ENCODE data around the gene NDUFA11.
"Not testable (repeated sequence)": the region's sequence is repeated elsewhere in the genome, so short reads cannot be mapped to it uniquely, and the experiment has no call there.

NDUFA11 gene

DNA sequence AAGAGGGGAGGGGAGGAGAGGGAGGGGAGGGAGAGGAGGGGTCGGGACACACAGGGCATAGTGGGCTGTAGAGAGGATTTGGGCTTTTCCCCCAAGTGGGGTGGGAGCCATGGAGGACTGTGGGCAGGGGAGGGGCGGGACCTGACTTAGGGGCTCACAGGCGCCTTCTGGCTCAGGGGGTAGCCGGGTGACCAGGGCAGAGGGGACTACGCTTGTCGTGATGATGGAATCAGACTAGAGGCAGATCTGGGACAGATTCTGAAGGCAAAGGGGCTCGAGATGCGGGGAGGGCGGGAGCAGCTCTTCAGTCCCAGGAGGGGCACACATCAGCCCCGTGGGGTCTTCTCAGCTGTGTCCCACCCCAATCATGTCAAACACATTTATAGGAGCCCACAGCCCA is 13.5 kb downstream of the NDUFA11 start:
- DNase-seq (ENCODE audit: low spot score) = no peak

DNA sequence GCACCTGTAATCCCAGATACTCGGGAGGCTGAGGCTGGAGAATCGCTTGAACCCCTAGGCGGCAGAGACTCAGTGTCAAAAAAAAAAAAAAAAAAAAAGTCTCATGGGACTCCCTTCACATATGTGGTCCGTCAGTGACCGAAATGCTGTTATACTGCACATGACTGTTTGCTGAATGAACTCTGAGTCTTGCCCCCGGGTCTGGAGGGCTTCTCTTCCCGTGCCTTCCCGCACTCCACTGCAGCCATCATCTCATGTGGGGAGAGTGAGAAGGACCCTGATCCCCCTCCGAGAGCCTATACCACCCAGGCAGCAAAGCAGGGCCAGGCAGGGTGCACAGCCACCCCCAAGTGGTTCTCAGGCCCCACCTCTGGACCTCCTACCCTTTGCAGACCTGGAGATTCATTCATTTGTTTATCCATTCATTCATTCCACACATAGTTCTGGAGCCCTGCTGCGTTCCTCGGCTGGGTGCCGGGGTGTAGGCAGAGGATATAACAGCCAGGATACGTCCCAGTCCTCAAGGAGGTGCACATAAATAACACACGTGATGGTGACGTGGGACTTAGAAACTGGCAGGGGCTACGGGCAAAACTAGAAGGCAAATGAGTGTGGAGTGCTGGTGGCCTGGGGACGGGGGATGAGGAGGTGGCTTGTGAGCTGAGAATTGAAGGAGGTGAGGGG is 14.2 kb downstream of the NDUFA11 start:
- DNase-seq (ENCODE audit: low spot score) = no peak

DNA sequence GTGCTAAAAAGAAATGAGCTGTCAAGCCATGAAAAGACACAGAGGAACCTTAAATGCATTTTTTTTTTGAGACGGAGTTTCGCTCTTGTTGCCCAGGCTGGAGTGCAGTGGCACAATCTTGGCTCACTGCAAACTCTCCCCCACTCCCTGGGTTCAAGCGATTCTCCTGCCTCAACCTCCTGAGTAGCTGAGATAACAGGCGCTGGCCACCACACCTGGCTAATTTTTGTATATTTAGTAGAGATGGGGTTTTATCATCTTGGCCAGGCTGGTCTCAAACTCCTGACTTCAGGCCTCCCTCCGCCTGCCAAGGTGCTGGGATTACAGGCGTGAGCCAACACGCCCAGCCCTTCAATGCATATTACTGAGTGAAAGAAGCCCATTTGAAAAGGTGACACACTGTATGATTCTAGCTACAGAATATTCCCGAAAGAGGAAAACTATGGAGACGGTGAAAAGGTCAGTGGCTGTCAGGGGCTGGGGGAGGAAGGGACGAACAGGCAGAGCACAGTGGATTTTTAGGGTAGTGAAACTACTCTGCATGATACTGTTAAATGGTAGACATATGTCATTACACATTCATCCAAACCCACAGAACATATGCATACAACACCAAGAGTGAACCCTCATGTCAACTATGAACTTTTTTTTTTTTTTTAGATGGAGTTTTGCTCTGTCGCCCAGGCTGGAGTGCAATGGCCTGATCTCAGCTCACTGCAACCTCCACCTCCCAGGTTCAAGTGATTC is 19.4 kb downstream of the NDUFA11 start:
- DNase-seq (ENCODE audit: low spot score) = not testable (repeated sequence)

DNA sequence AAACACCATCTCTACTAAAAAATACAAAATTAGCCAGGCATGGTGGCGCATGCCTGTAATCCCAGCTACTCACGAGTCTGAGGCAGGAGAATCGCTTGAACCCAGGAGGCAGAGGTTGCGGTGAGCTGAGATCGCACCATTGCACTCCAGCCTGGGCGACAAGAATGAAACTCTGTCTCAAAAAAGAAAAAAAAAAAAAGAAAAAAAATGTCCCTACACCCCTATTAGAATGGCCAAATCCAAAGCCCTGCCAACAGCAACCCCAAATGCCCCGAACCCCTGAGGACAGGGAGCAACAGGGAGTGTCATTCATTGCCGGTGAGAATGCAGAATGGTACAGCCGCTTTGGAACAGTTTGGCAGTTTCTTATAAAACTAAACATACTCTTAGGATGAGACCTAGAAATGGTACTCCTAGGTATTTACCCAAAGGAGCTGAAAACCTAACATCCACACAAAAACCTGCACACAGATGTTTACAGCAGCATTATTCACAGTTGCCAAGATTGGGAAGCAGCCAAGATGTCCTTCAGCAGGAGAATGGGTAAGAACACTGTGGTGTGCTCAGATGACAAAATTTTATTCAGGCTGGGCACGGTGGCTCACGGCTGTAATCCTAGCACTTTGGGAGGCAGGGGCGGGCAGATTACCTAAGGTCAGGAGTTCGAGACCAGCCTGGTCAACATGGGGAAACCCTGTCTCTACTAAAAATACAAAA is 20.3 kb downstream of the NDUFA11 start:
- DNase-seq (ENCODE audit: low spot score) = not testable (repeated sequence)

DNA sequence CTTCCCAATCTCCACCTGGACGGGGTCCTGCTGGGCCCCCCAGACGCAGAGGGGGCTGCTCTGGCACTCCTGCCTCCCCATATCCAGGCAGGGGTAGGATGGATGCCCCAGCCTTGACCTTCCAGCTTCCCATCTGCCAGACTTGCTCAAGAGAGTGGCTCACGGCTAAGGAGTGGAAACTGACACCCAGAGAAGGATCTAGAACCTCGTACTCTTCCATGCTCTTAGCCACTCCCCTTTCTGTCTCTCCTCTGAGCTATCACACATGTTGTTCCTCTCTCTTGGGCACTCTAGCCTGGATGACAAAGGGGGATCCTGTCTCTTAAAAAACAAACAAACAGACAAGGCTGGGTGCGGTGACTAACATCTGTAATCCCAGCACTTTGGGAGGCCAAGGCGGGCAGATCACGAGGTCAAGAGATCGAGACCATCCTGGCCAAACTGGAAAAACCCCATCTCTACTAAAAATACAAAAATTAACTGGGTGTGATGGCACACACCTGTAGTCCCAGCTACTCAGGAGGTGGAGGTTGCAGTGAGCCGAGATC is 21.1 kb downstream of the NDUFA11 start:
- no peak for DNase-seq (ENCODE audit: low spot score)

DNA sequence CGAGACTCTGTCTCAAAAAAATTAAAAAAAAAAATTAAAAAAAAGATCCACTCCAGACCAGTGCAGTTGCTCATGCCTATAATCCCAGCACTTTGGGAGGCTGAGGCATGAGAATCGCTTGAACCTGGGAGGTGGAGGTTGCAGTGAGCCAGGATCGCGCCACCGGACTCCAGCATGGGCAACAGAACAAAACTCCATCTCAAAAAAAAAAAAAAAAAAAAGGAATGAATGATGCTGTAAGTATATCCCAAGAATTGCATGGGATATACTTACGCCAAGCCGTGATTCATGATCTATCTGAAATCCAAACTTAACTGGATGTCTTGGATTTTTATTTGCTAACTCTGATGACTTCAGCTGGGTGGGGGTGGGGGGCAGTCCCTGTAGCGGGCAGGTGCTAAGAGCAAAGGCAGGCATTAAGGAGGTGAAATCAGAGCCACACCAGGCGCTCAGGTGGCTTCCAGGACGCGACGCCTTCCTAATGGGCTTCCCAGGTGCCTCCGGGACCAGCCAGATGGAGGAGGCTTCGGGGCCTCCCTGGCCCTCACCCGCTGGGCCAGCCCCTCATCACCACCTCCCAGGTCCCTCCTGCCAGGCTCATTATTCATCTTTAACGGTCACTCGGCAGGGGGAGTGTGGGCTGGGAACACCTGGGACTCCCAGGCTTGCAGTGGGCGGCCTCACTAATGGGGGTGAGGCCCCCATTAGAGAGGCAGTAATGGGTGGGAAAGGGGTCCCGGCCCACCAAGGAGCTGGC is 21.9 kb downstream of the NDUFA11 start:
- no peak for DNase-seq (ENCODE audit: low spot score)

DNA sequence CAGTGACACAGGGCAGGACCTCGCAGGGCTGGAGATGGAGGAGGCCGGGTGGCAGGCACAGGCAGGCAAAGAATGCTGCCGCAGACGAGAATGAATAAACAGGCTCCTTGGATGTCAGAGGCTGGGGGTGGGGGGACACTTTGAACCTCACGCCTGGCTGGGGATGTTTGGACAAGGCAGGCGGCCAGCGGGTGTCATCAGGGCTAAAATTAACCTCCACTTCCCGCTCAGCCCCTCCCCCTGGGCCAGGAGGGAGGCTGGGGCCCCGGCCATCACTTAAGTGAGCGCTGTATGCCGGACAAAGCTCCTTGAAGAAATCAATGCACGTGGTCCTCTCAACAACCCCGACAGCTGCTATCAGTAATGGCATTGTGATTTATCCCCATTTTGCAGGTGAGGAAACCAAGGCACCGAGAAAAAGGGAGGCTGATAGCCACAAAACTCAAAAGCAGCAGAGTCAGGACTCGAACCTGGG is 22.9 kb downstream of the NDUFA11 start:
- DNase-seq (ENCODE audit: low spot score) = no peak

DNA sequence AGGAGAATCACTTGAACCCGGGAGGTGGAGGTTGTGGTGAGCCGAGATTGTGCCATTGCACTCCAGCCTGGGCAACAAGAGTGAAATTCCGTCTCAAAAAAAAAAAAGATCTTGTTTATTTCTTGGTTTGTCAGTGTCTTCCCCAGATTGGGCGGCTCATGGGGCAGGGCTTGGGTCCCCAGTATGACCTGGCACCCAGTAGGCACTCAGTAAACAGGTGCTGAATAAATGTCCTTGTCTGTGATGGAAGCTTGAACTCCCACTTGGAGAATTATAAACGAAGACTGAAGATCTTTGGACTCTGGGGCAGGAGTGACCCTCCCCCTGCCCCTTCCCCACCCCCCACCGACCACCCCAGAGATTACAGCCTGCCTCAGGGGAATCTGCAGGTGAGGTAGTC is 23.4 kb downstream of the NDUFA11 start:
- DNase-seq (ENCODE audit: low spot score) = no peak

DNA sequence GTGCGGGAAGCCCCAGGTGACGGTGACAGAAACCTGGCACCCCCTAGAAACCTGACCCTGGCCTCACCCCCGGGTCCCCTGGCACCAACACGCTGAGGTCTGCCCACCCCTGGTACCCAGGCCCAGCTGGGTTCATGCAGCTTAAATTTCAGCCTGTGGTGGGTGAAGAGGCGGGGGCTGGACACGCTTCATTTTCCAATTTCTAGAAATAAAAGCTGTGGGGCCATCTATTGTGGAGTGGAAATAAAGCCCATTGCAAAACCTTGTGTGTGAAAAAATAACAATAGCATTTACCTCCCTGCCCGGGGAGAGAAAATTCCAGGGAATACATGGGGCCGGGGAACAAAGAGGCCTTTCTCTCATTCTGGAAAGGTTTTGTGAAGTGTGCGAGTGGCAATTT is 25.7 kb downstream of the NDUFA11 start:
- DNase-seq (ENCODE audit: low spot score) = no peak

DNA sequence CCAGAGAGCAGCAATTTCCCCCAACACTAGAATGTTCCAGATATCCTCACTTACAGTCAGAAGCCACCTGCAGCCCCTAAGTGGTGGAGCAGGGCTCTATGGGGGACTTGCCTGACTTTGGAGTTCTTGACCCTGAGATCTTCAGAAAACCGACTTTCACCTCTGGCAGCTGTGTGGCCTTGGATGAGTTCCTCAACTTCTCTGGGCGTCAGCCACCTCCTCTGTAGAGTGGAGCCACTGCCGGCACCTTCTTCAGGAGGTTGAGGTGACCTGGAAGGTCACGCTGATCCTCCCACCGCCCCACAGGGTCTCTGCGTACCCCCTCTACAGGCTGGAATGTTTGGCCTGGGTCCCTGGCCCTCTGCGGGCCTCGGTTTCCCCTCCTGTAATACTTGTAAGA is 26.2 kb downstream of the NDUFA11 start:
- no peak for DNase-seq (ENCODE audit: low spot score)

DNA sequence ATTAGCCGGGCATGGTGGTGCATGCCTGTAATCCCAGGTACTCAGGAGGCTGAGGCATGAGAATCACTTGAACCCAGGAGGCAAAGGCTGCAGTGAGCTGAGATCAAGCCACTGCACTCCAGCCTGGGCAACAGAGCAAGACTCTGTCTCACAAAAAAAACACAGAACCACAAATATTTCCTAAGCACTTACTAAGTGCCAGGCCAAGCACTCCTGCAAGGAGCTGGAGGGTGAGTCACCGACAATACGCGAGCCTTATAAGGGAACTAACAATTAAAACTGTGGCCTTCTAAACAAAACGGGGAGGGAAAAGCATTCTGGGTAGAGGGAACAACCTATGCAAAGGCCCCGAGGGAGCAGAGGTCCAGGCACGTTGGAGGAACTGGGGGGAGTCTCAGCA is 29.1 kb downstream of the NDUFA11 start:
- DNase-seq (ENCODE audit: low spot score) = not testable (repeated sequence)

DNA sequence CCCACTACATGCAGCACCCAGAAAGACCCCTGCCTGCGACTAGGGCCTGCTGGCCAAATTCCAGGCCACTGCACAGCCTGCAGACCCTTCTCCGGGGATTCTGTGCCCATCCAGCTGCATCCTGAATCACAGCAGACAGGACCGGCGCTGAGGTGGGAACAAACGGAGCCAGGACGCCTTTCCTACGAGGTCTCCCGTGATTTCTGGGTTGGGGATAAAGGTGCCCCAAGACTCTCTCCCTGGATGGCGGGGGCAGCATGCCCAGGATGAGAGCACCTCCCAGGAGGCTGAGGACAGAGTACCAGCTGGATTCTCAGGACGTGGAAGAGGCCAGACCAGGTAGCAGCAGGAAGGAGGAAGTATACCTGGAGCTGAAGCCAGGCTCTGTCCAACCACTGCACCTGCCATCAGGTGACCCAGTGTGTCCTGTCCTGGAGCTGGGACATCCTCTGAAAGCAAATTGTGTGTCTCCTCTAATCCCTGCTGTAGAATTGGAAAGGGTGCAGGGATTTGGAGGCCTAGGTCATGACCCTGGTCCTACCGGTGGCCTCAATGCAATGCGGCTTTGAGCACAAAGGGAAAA is 29.9 kb downstream of the NDUFA11 start:
- no peak for DNase-seq (ENCODE audit: low spot score)

DNA sequence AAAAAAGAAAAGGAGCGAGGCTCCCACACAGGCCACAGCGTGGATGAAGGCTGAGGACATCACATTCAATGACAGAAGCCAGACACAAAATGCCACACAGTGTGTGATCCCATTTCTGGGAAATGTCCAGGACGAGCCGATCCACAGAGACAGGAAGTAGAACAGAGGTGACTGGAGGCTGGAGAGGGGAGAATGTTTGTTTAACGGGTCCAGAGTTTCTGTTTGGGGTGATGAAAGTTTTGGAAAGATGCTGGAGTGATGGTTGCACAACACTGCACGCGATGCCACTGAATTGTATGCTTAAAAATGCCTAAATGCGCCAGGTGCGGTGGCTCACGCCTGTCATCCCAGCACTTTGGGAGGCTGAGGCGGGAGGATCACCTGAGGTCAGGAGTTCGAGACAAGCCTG is 32.6 kb downstream of the NDUFA11 start:
- no peak for DNase-seq (ENCODE audit: low spot score)

DNA sequence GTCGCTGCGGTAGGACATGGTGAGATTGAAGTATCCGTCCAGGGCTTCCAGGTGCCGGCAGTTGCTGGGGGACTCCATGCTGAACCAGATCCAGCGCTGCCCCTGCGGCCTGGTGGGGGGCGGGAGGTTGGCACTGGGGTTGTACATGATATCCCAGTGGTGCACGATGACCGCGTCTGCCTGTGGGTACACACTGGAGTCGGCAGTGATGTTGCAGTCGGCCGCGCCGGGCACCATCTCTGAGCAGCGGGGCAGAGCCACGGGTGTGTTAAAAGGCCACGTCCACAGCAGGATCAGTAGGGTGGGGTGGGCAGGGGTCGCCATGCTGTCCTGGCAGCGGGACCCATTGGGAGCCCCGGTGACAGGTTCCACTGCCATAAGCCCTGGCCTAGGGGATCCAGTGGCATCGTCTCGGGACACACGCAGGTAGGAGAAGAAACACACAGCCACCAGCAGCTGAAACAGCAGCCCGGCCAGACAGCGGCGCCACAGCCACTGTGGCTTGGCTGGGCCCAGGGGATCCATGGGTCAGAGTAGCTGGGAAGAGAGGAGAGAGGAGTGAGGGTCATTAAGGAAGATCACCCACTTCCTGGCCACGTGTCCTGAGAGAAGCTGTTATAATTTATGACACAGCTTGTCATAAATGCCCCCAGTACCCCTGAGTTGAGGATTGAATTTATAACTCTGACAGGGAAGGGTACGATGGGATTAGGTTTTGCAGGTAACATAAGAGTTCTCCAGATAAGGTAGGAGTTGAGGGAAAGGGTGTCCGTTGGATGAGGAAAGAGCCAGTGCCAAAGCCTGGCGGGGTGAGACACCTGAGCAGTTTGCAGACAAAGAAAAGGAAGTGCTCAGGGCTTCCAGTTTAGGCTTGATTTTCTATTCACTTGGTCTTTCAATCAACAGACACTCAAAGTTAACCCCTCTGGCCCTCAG is 36.1 kb downstream of the NDUFA11 start:
- DNase-seq (ENCODE audit: low spot score) = no peak

DNA sequence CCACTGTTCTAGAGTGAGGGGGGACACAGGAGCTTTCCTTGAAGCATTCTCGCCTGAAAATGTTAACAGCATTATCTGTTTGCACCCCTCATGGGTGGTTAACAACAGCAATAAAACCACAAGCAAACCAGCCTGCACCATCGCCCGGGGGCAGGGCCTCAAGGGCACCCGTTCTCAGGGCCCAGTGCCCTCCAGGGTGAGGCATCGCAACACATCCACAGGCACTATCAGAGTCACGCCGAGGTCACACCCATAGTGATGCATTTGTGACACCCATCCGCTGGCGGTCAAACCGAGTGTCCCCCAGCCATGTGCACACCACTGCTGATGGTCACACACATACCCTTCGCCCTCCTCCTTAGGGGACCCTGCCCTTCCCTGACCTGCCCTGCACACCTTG is 37.8 kb downstream of the NDUFA11 start:
- DNase-seq (ENCODE audit: low spot score) = no peak

DNA sequence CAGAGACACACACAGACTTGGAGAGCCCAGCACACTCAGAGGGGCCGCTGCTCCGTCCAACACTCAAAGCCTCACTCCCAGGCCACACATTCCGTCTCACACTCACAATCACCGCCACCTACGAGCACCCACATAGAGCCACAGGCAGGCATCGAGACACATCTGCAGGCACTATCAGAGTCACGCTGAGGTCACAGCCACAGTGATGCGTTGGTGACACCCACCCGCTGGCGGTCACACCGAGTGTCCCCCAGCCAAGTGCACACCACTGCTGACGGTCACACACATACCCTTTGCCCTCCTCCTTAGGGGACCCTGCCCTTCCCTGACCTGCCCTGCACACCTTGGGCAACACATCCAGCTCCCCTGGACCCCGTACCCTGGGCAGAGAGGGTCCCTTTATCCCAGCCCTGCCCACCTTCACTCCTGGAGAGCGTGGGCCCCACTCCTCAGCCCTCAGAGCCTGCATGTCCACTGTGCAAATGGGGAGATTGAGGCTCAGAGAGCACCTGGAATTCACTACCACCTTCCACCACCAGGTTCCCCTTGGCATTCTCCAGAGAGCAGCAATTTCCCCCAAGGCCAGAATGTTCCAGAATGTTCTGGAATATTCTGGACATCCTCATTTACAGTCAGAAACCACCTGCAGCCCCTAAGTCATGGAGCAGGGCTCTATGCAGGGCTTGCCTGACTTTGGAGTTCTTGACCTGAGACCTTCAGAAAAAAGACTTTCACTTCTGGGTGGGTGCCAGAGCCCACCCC is 38.7 kb downstream of the NDUFA11 start:
- no peak for DNase-seq (ENCODE audit: low spot score)

DNA sequence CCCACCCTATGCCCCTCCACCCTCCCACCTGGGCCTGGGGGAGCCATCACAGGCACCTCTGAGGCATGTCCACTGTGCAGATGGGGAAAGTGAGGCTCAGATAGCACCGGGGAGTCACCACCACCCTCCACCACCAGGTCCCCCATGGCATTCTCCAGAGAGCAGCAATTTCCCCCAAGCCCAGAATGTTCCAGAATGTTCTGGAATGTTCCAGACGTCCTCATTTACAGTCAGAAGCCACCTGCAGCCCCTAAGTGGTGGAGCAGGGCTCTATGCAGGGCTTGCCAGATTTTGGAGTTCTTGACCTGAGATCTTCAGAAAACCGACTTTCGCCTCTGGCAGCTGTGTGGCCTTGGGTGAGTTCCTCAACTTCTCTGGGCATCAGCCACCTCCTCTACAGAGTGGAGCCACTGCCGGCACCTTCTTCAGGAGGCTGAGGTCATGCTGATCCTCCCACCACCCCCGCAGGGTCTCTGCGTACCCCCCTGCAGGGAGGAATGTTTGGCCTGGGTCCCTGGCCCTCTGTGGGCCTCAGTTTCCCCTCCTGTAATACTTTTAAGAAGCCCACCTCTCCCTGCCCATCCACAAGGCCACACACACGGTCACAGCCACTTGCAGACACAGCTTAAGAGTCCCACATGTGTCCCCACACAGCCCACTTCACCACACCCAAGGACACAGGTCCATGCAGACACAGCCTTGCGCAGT is 39.4 kb downstream of the NDUFA11 start:
- no peak for DNase-seq (ENCODE audit: low spot score)

DNA sequence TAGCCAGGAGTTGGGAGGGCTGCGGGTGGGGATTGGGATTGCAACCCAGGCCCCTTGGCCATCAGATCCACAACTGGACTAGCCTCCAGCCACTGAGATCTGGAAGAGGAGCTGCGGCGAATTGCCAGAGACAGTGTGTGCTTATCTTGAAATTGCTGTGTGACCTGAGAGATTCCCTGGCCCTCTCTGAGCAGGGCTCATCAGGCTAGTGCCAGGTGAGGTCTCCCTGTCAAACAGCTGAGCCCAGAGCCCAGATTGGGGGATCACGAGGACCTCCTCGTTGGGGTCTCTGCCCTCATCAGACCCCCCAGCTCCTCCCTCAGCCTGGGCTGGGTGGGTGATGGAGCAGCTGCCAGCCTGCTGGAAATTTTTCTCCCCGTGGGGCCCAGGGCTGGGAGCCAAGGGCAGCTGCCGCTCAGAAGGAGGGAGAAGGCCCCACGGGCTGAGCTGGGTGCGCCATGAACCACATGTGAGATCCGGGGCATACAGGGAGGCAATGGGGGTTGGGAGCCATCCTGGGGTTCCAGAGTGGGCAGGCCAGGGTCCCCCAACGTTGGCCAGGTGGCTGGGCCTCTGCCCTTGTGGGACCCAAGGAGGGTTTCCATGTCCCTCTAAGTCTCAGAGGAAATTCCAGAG is 40.4 kb downstream of the NDUFA11 start:
- no peak for DNase-seq (ENCODE audit: low spot score)

Data from globus pallidus (tissue), 1 donor.